Measurements from ENCODE around the gene TFF1.

Gene TFF1

GRCh38 chr21:42379426-42380215 lies 13.3 kb upstream of the TFF1 start:
- no peak for DNase-seq

GRCh38 chr21:42378418-42378817 lies 12.1 kb upstream of the TFF1 start:
- DNase-seq, result no peak

GRCh38 chr21:42377951-42378340 lies 11.6 kb upstream of the TFF1 start:
- no peak for DNase-seq

- DNase-seq, result no peak
These were observed 11.0 kb upstream of the TFF1 start for GRCh38 chr21:42377211-42377950.

- no peak for DNase-seq
These were observed 10.1 kb upstream of the TFF1 start for GRCh38 chr21:42376338-42376982.

- no peak for DNase-seq
These were observed 9.6 kb upstream of the TFF1 start for GRCh38 chr21:42375966-42376337.

GRCh38 chr21:42375506-42375905 lies 9.2 kb upstream of the TFF1 start:
- no peak for DNase-seq

- DNase-seq, result no peak
These were observed 8.6 kb upstream of the TFF1 start for GRCh38 chr21:42374864-42375499.

- DNase-seq, result no peak
These were observed 8.1 kb upstream of the TFF1 start for GRCh38 chr21:42374457-42374856.

GRCh38 chr21:42373908-42374455 lies 7.6 kb upstream of the TFF1 start:
- no peak for DNase-seq

- no peak for DNase-seq
These were observed 7.0 kb upstream of the TFF1 start for GRCh38 chr21:42373196-42373907.

- DNase-seq, result no peak
These were observed 4.7 kb upstream of the TFF1 start for GRCh38 chr21:42370894-42371654.

GRCh38 chr21:42369821-42370220 lies 3.5 kb upstream of the TFF1 start:
- DNase-seq, result no peak

- DNase-seq, result no peak
These were observed 1.2 kb upstream of the TFF1 start for GRCh38 chr21:42367367-42368165.

- DNase-seq, result no peak
These were observed 565 bp downstream of the TFF1 start for GRCh38 chr21:42365770-42366169.

GRCh38 chr21:42364304-42364865 lies 1.9 kb downstream of the TFF1 start:
- no peak for DNase-seq

- no peak for DNase-seq
These were observed 3.0 kb downstream of the TFF1 start for GRCh38 chr21:42363312-42363711.

- DNase-seq, result no peak
These were observed 3.6 kb downstream of the TFF1 start for GRCh38 chr21:42362700-42363099.

- DNase-seq, result no peak
These were observed 4.1 kb downstream of the TFF1 start for GRCh38 chr21:42362198-42362597.

- no peak for DNase-seq
These were observed 5.0 kb downstream of the TFF1 start for GRCh38 chr21:42361286-42361685.

Measured in CD4-positive, alpha-beta T cell treated with Interleukin-4 for 1 hour (primary cell).